SK-N-SH treated with all-trans-retinoic acid at 6 μM for 48 hours (cell line): ENCODE measurements around the gene ARHGAP15.

Experiments
- ATAC-seq: fragments of 200-7000 bp; cut with Tn5 transposase; 3 replicates; pipeline ENCODE4 v1.9.1; 2020; ENCODE audit warnings: mild to moderate bottlenecking, moderate library complexity
- ARNTL ChIP-seq: fragments of 450-650 bp; formaldehyde crosslinking; IDR thresholded peaks from 2 replicates; pipeline ENCODE4 v1.5.0; 2020; ENCODE audit warnings: low read depth, mild to moderate bottlenecking, moderate library complexity, borderline replicate concordance
- BACH2 ChIP-seq: fragments of 250-450 bp; sonication (Bioruptor Pico); IDR thresholded peaks from 2 replicates; pipeline ENCODE4 v1.9.0; 2021; ENCODE audit warnings: mild to moderate bottlenecking, borderline replicate concordance
- CSDC2 ChIP-seq: fragments of 250-450 bp; sonication (Bioruptor Pico); IDR thresholded peaks from 2 replicates; pipeline ENCODE4 v1.5.0; 2020; ENCODE audit warnings: mild to moderate bottlenecking, moderate library complexity
- CSRNP3 ChIP-seq: fragments of 250-450 bp; sonication (Bioruptor Pico); IDR thresholded peaks from 2 replicates; pipeline ENCODE4 v1.5.1; 2021; ENCODE audit warnings: mild to moderate bottlenecking, moderate library complexity
- ESRRG ChIP-seq: fragments of 250-450 bp; sonication (Bioruptor Pico); IDR thresholded peaks from 2 replicates; pipeline ENCODE4 v1.6.1; 2021; ENCODE audit warnings: mild to moderate bottlenecking
- GLIS3 ChIP-seq: fragments of 250-450 bp; sonication (Bioruptor Pico); IDR thresholded peaks from 2 replicates; pipeline ENCODE4 v1.5.0; 2020; ENCODE audit warnings: mild to moderate bottlenecking, moderate library complexity
- ISL1 ChIP-seq: fragments of 250-450 bp; sonication (Bioruptor Pico); IDR thresholded peaks from 2 replicates; pipeline ENCODE4 v2.1.2; 2022; ENCODE audit warnings: mild to moderate bottlenecking, moderate library complexity
- OSR1 ChIP-seq: fragments of 250-450 bp; sonication (Bioruptor Pico); IDR thresholded peaks from 2 replicates; pipeline ENCODE4 v1.8.0; 2022; ENCODE audit warnings: moderate library complexity, mild to moderate bottlenecking, inconsistent platforms
- PATZ1 ChIP-seq: fragments of 250-450 bp; sonication (Bioruptor Pico); IDR thresholded peaks from 2 replicates; pipeline ENCODE4 v1.8.0; 2020; ENCODE audit warnings: mild to moderate bottlenecking, moderate library complexity, borderline replicate concordance
- PPARA ChIP-seq: fragments of 250-450 bp; sonication (Bioruptor Pico); IDR thresholded peaks from 2 replicates; pipeline ENCODE4 v1.5.0; 2020; ENCODE audit warnings: mild to moderate bottlenecking, borderline replicate concordance
- RARB ChIP-seq: fragments of 250-450 bp; sonication (Bioruptor Pico); IDR thresholded peaks from 2 replicates; pipeline ENCODE4 v1.8.0; 2021; ENCODE audit warnings: mild to moderate bottlenecking, moderate library complexity
- SNAI2 ChIP-seq: fragments of 250-450 bp; sonication (Bioruptor Pico); IDR thresholded peaks from 2 replicates; pipeline ENCODE4 v1.5.0; 2020; ENCODE audit warnings: mild to moderate bottlenecking, moderate library complexity
- TOX ChIP-seq: fragments of 250-450 bp; sonication (Bioruptor Pico); IDR thresholded peaks from 2 replicates; pipeline ENCODE4 v1.8.0; 2021; ENCODE audit warnings: mild to moderate bottlenecking, moderate library complexity, borderline replicate concordance
- TSHZ2 ChIP-seq: fragments of 250-450 bp; sonication (Bioruptor Pico); IDR thresholded peaks from 2 replicates; pipeline ENCODE4 v1.5.0; 2020; ENCODE audit warnings: mild to moderate bottlenecking, moderate library complexity
- ZC3H10 ChIP-seq: fragments of 250-450 bp; sonication (Bioruptor Pico); IDR thresholded peaks from 2 replicates; pipeline ENCODE4 v1.5.1; 2021; ENCODE audit warnings: mild to moderate bottlenecking, moderate library complexity
- ZFP3 ChIP-seq: fragments of 250-450 bp; sonication (Bioruptor Pico); IDR thresholded peaks from 2 replicates; pipeline ENCODE4 v1.5.0; 2020; ENCODE audit warnings: mild to moderate bottlenecking, moderate library complexity
- ZFP30 ChIP-seq: fragments of 450-650 bp; formaldehyde crosslinking; IDR thresholded peaks from 2 replicates; pipeline ENCODE4 v1.5.0; 2022; ENCODE audit warnings: mild to moderate bottlenecking, moderate library complexity
- ZNF565 ChIP-seq: fragments of 450-650 bp; formaldehyde crosslinking; conservative IDR thresholded peaks from 2 replicates; pipeline ENCODE4 v1.5.0; 2020; ENCODE audit warnings: low read depth, mild to moderate bottlenecking, moderate library complexity
- ZNF70 ChIP-seq: fragments of 450-650 bp; formaldehyde crosslinking; IDR thresholded peaks from 2 replicates; pipeline ENCODE4 v1.5.0; 2020; ENCODE audit warnings: mild to moderate bottlenecking, moderate library complexity
- ZNF8 ChIP-seq: fragments of 450-650 bp; formaldehyde crosslinking; IDR thresholded peaks from 2 replicates; pipeline ENCODE4 v1.5.0; 2020; ENCODE audit warnings: mild to moderate bottlenecking, moderate library complexity

Gene ARHGAP15

GRCh38 chr2:143218621-143219020, 89.4 kb downstream of the ARHGAP15 start (continued):
- TF ChIP-seq TSHZ2 (CRISPR knock-in tag) (no peak), PATZ1 (CRISPR knock-in tag) (no peak), TOX (no peak), ZNF565 (no peak), SNAI2 (no peak)

GRCh38 chr2:143219266-143219665, 90.0 kb downstream of the ARHGAP15 start:
- ATAC-seq = no peak
- no peak for TF ChIP-seq RARB (CRISPR knock-in tag)
- no peak for TF ChIP-seq ZFP3 (CRISPR knock-in tag)
- TF ChIP-seq OSR1 (CRISPR knock-in tag) = no peak
- no peak for TF ChIP-seq PPARA
- no peak for TF ChIP-seq CSDC2 (CRISPR knock-in tag)

GRCh38 chr2:143223556-143223955, 94.3 kb downstream of the ARHGAP15 start:
- ATAC-seq = no peak
- TF ChIP-seq ZNF8 (CRISPR knock-in tag) = no peak
- TF ChIP-seq ZC3H10 = no peak
- no peak for TF ChIP-seq CSRNP3
- TF ChIP-seq PATZ1 (CRISPR knock-in tag) = no peak
- no peak for TF ChIP-seq TOX
- no peak for TF ChIP-seq ZNF565
- TF ChIP-seq GLIS3 (CRISPR knock-in tag) = no peak
- TF ChIP-seq ESRRG (CRISPR knock-in tag) = no peak
- TF ChIP-seq ARNTL (CRISPR knock-in tag) = no peak
- no peak for TF ChIP-seq OSR1 (CRISPR knock-in tag)
- TF ChIP-seq BACH2 (CRISPR knock-in tag) = no peak
- no peak for TF ChIP-seq ZNF70 (CRISPR knock-in tag)
- no peak for TF ChIP-seq RARB (CRISPR knock-in tag)
- no peak for TF ChIP-seq ISL1 (CRISPR knock-in tag)
- no peak for TF ChIP-seq TSHZ2 (CRISPR knock-in tag)

- no peak for ATAC-seq
- no peak for TF ChIP-seq PPARA
- no peak for TF ChIP-seq CSDC2 (CRISPR knock-in tag)
- TF ChIP-seq ISL1 (CRISPR knock-in tag) = no peak
- no peak for TF ChIP-seq ZNF70 (CRISPR knock-in tag)
- no peak for TF ChIP-seq TSHZ2 (CRISPR knock-in tag)
- TF ChIP-seq ZFP3 (CRISPR knock-in tag) = no peak
- no peak for TF ChIP-seq RARB (CRISPR knock-in tag)
- no peak for TF ChIP-seq OSR1 (CRISPR knock-in tag)
- no peak for TF ChIP-seq ARNTL (CRISPR knock-in tag)
- no peak for TF ChIP-seq PATZ1 (CRISPR knock-in tag)
- TF ChIP-seq BACH2 (CRISPR knock-in tag) = no peak
- TF ChIP-seq ZFP30 (CRISPR knock-in tag) = no peak
Measured at GRCh38 chr2:143225931-143226330, 96.7 kb downstream of the ARHGAP15 start.
